NCI-H2171 treated with DMSO at 0.1 percent for 48 hours (cell line): ENCODE data around the gene KIAA0319L.
"Not testable (repeated sequence)": the region's sequence is repeated elsewhere in the genome, so short reads cannot be mapped to it uniquely, and the experiment has no call there.

ENCODE experiments used
- DNase-seq: peaks from one replicate; lab custom pipeline; 2025; lab: John Stamatoyannopoulos, UW

KIAA0319L gene

GRCh38 chr1:35557118-35557610, at the start of gene KIAA0319L:
Gene KIAA0319L, minus strand, starts transcription at chr1:35557403. Its CDS starts 2,912 bp downstream, at chr1:35554491.
- no peak for DNase-seq

- no peak for DNase-seq
Measured at GRCh38 chr1:35605867-35606182, 48.6 kb upstream of the KIAA0319L start.

- DNase-seq: no peak
Measured at GRCh38 chr1:35605071-35605866, 48.1 kb upstream of the KIAA0319L start.

- no peak for DNase-seq
Measured at GRCh38 chr1:35603941-35604340, 46.7 kb upstream of the KIAA0319L start.

- DNase-seq: no peak
Measured at GRCh38 chr1:35603468-35603867, 46.3 kb upstream of the KIAA0319L start.

GRCh38 chr1:35600593-35600992, 43.4 kb upstream of the KIAA0319L start:
- DNase-seq: peak; percentile 87

GRCh38 chr1:35599411-35599810, 42.2 kb upstream of the KIAA0319L start:
- no peak for DNase-seq

GRCh38 chr1:35598895-35599294, 41.7 kb upstream of the KIAA0319L start:
- DNase-seq: no peak

- DNase-seq: no peak
Measured at GRCh38 chr1:35597870-35598269, 40.7 kb upstream of the KIAA0319L start.

- no peak for DNase-seq
Measured at GRCh38 chr1:35595684-35596083, 38.5 kb upstream of the KIAA0319L start.

GRCh38 chr1:35594005-35594760, 37.0 kb upstream of the KIAA0319L start:
- DNase-seq: no peak

GRCh38 chr1:35592991-35593769, 36.0 kb upstream of the KIAA0319L start:
- DNase-seq: no peak

- DNase-seq: no peak
Measured at GRCh38 chr1:35591211-35591610, 34.0 kb upstream of the KIAA0319L start.

GRCh38 chr1:35590476-35591040, 33.4 kb upstream of the KIAA0319L start:
- peak; percentile 68 for DNase-seq

- DNase-seq: no peak
Measured at GRCh38 chr1:35589516-35590427, 32.6 kb upstream of the KIAA0319L start.

GRCh38 chr1:35588197-35588910, 31.2 kb upstream of the KIAA0319L start:
- DNase-seq: no peak

- DNase-seq: no peak
Measured at GRCh38 chr1:35587736-35588135, 30.5 kb upstream of the KIAA0319L start.

- no peak for DNase-seq
Measured at GRCh38 chr1:35586808-35587207, 29.6 kb upstream of the KIAA0319L start.

- DNase-seq: not testable (repeated sequence)
Measured at GRCh38 chr1:35585805-35586204, 28.6 kb upstream of the KIAA0319L start.

- DNase-seq: no peak
Measured at GRCh38 chr1:35585281-35585680, 28.1 kb upstream of the KIAA0319L start.
